CMK (cell line): ENCODE measurements around the gene AMIGO1.
"Not testable (repeated sequence)": the region's sequence is repeated elsewhere in the genome, so short reads cannot be mapped to it uniquely, and the experiment has no call there.

ENCODE experiments used
- DNase-seq: peaks from one replicate; pipeline ENCODE4 v3.0.0-alpha.2; 2010; ENCODE audit warnings: low read depth

The AMIGO1 gene

GRCh38 chr1:109483672-109484518, 25.6 kb downstream of the AMIGO1 start, which contains the start of gene ATXN7L2:
ATXN7L2 (plus strand) TSS chr1:109483905; CDS start chr1:109483954, 49 bp downstream.
- DNase-seq = peak; percentile 71

DNA sequence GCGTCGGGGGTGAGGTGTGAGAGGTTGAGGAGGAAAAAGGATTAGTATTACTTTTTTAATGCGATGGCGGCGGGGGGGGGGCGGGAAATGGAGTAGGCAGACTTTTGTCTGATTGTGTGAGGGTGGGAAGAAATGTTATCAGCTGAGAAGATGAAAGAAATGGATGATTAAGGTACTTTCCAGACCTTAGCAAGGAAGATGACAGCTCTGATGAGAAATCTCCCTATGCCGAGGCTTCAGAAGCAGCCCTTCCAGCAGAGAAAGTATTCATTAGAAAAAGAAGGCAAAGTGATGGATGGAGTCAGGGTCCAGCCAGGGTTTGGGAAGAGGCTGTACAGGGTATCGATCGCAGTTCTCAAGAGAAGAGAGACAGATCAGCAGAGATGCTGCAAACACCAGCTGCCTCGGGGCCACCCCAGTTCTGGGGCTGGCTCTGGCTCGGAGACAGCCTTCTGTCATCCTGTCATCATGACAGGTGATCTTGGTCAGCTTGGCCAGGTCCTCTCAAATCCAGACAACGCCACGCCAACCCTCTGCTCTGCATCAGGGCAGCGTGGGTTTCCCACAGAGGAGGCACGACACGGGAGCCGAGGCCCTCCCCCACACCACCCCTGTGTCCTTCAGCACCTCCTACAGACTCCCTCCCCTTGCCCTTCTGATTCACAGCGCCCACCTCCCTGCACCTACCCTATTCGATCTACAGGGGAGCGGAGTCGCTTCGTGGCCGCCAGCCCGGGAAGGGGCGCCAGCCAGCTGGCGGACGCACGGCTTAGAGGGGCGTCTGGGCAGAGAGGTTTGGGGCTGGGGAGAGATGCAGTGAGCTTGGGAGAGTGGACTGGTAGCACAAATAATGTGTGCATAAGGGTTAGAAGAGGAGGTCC, 26.5 kb downstream of the AMIGO1 start:
- peak; percentile 42 for DNase-seq

DNA sequence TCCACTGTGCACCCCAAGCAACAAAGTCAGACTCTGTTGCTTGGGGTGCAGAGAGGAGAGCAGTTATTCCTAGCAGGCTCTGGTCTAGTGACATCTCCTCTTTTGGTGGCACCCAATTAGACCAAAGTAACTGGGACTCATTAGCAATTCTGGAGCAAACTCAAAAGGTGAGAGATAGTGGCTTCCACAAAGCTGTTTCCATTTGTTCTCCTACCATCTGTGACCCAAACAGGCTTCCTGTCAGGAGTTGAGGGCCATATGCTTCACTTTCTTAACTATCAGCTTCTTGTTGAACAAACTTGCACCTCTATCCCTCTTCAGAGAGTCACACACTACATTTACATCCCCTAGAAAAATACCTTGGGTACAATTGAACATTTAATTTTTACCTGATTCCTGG, 27.3 kb downstream of the AMIGO1 start:
- no peak for DNase-seq

DNA sequence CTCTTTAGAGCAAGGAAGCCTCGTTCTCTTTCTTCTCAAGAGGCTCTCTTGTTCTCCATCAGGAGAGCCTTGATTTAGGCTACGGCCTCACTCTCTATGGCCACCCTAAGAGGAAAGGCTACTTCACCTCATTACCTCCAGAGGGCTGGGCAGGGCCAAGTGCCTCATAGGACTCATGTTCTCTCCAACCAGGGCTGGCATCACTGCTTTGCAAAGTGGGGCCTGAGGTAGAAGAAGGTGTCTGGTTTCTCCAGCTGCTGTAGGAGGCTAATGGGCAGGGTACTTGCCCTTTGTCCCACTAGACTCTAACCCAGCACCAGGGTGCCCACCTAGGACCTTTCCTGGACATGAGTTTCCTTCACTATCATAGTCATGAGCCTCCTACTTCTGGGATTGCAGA, 27.9 kb downstream of the AMIGO1 start:
- no peak for DNase-seq

GRCh38 chr1:109479901-109480300, 29.6 kb downstream of the AMIGO1 start:
- no peak for DNase-seq

GRCh38 chr1:109479311-109479710, 30.2 kb downstream of the AMIGO1 start:
- DNase-seq = no peak

DNA sequence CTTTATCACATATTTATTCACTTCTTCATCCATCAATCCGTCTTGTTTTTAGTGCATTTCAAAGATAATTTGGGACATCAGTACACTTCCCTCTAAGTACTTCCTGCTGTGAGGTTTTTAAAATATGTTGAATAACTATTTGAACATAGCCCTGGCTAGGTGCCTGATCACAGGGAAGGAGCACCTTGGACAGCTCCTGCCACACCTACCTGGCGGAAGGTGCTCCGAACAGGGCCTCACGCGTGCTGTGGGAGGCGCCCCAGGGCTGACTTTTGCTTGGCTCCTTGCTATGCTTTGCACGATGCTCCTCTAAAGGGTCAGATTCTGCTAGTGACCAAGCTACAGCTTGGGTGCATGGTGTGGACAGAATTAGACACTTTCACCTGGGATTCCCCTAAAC, 30.7 kb downstream of the AMIGO1 start:
- DNase-seq = no peak

DNA sequence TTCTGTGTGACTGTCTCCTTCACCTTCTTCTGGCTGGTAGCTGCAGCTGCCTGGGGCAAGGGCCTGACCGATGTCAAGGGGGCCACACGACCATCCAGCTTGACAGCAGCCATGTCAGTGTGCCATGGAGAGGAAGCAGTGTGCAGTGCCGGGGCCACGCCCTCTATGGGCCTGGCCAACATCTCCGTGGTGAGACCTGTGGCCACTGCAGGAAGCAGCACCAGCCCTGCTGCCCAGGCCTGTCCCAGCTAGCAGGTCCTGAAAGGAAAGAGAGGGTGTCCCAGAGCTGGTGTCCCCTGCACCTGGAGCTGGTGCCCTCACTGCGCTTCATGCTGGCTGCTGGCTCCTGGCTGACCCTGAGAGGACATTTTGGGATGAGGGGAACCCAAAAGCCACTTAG, 31.7 kb downstream of the AMIGO1 start:
- DNase-seq = peak; percentile 53

GRCh38 chr1:109476825-109477224, 32.7 kb downstream of the AMIGO1 start:
- DNase-seq = no peak

DNA sequence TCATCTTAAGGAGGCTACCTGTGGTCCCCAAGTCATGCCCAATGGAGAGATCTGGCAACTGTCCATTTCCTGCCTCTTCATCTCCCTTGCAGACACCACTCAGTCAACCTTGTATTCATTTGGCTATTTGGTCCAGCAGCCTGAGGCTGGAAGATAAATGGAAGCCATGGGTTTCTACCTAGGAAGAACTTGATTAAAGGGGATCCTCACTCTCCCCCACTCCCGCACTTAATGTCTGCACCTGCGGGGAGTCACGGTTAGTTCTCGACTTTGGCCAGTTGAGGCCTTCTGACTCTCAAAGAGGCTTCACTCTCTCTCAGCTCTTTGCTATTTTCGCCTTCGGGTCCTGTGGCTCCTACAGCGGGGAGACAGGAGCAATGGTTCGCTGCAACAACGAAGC, 34.3 kb downstream of the AMIGO1 start:
- no peak for DNase-seq

GRCh38 chr1:109474697-109475096, 34.8 kb downstream of the AMIGO1 start:
- no peak for DNase-seq

GRCh38 chr1:109473284-109474057, 36.1 kb downstream of the AMIGO1 start:
- DNase-seq = not testable (repeated sequence)

DNA sequence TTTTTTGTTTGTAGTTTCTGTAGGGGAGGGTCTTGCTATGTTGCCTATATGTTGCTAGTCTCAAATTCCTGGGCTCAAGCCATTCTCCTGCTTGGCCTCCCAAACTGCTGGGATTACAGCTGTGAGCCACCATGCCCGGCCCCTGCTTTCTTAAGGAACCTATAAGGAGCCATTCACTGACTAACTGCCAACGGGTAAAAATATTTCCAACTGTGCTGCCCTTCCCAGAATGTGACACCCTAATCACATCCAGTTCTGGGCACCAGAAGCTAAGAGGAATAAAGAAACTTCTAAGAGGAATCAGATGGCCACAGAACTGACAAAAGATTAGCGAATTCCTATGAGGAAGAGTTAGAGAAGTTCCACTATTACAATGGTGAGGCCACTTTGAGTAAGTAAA, 36.7 kb downstream of the AMIGO1 start:
- no peak for DNase-seq

GRCh38 chr1:109470245-109470644, 39.3 kb downstream of the AMIGO1 start:
- no peak for DNase-seq

DNA sequence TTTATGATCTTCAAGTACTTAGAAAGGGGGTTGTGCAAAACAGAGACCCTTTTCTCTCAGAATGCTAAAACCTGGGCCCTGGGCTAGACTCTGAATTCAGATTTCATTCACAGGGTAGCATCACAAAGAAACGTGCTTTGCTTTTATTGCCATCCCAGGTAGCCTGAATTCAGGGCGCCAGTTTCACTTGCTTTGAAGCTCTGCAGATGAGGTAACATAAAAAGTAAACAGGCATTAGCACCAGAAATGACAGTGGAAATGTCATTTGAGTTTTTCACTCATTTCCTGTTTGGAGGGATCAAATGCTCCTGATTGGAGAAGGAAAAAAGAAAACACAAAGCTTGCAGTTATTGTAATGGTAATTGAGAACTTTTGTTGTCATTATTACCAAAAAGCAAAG, 40.6 kb downstream of the AMIGO1 start:
- DNase-seq = no peak

GRCh38 chr1:109468061-109468460, 41.5 kb downstream of the AMIGO1 start:
- DNase-seq = no peak

GRCh38 chr1:109467301-109467777, 42.2 kb downstream of the AMIGO1 start:
- DNase-seq = no peak

DNA sequence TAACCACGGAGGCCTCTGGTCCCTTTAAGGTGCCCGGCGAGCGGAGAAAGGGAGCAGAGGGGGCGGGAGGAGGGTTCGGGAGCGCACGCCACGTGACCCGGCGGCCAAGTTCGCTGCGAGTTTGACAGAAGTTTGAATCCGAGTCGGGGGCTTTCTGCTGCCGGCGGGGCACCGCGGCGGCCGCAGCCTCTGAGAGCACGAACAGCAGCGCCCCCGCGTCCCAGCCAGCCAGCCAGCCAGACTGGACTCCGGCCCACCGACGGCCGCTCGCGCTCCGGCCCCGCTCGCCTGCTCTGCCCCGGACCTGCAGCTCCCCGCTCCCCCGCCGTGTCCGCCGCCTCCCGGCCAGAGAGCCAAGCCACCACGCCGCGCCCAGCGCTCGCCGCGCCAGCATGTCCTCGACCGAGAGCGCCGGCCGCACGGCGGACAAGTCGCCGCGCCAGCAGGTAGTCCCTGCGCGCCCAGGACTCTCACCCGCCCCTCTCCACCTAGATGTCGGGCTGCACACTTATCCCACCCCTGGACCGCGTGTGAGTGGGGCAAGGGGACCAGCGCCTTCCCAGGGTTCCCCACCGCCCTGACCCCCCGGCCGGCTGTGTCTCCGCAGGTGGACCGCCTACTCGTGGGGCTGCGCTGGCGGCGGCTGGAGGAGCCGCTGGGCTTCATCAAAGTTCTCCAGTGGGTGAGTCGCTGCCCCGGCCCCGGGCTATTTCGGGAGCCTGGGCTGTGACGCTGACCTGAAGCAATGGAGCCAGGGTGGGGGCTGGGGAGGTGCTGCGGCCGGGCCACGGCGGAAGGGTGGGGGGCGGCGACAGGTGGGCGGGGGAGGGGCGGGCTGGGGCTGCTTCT, 42.9 kb downstream of the AMIGO1 start, which contains the start of gene SYPL2:
TSS of gene SYPL2 (plus strand) at position 95 of the 849 bp plus-strand sequence. CDS start at position 393, 298 bp downstream.
- DNase-seq = no peak

GRCh38 chr1:109466125-109466451, 43.4 kb downstream of the AMIGO1 start:
- no peak for DNase-seq

- DNase-seq = no peak
These were observed 51.7 kb downstream of the AMIGO1 start for GRCh38 chr1:109457819-109458218.

GRCh38 chr1:109454497-109455133, 54.9 kb downstream of the AMIGO1 start:
- DNase-seq = no peak
